Kidney glomerular epithelial cell (primary cell): Measurements from ENCODE around the gene MTOR.
A peak's percentile ranks its signal among the peaks of the same experiment; 100 is the strongest.

Experiments used
- DNase-seq: peaks from one replicate; lab custom pipeline; 2025; lab: John Stamatoyannopoulos, UW

The MTOR gene

GRCh38 chr1:11280719-11281376, 18.5 kb upstream of the MTOR start:
- DNase-seq, result no peak

GRCh38 chr1:11279630-11280029, 17.3 kb upstream of the MTOR start:
- no peak for DNase-seq

- no peak for DNase-seq
These were observed 16.8 kb upstream of the MTOR start for GRCh38 chr1:11279152-11279551.

- DNase-seq, result no peak
These were observed 11.4 kb upstream of the MTOR start for GRCh38 chr1:11273595-11274234.

GRCh38 chr1:11272832-11273594, 10.7 kb upstream of the MTOR start, which contains the start of gene UBIAD1:
UBIAD1 (plus strand) TSS chr1:11273198; CDS start chr1:11273532, 334 bp downstream.
- DNase-seq, result peak; percentile 78

GRCh38 chr1:11272544-11272831, 10.1 kb upstream of the MTOR start:
- no peak for DNase-seq

- DNase-seq, result peak; percentile 7
These were observed 5.3 kb upstream of the MTOR start for GRCh38 chr1:11267350-11268337.

GRCh38 chr1:11266268-11267074, 4.1 kb upstream of the MTOR start:
- DNase-seq, result no peak

GRCh38 chr1:11256299-11256698, 6.1 kb downstream of the MTOR start:
- no peak for DNase-seq

GRCh38 chr1:11253226-11253625, 9.1 kb downstream of the MTOR start:
- no peak for DNase-seq

- DNase-seq, result no peak
These were observed 9.8 kb downstream of the MTOR start for GRCh38 chr1:11252538-11252937.

- DNase-seq, result no peak
These were observed 14.2 kb downstream of the MTOR start for GRCh38 chr1:11248169-11248568.

GRCh38 chr1:11245904-11246719, 16.2 kb downstream of the MTOR start:
- no peak for DNase-seq

- DNase-seq, result no peak
These were observed 17.1 kb downstream of the MTOR start for GRCh38 chr1:11245248-11245647.

GRCh38 chr1:11238311-11238710, 24.0 kb downstream of the MTOR start:
- no peak for DNase-seq

- DNase-seq, result no peak
These were observed 25.0 kb downstream of the MTOR start for GRCh38 chr1:11237356-11237755.

- DNase-seq, result no peak
These were observed 29.1 kb downstream of the MTOR start for GRCh38 chr1:11233208-11233607.

GRCh38 chr1:11229203-11229602, 33.1 kb downstream of the MTOR start:
- no peak for DNase-seq

GRCh38 chr1:11227106-11228077, 35.0 kb downstream of the MTOR start:
- no peak for DNase-seq
